ENCODE measurements around the gene TMPRSS13. TPM values are rescaled to one million over a fixed set of nuclear protein-coding genes. Genes with fewer than 3 reads are reported as not detected.

Gene TMPRSS13
- total RNA-seq, 3 donors from 2014 or later (not counting 1 experiment from before 2014, with no cell fraction given): 1.6 to 1.8 (median 1.8) TPM

GRCh38 chr11:117921456-117921855 is 7.7 kb downstream of the TMPRSS13 start:
- no peaks in the 10 kb centered on the region for H3K36me3 Mint-ChIP-seq
- intact Hi-C loops (cut with micrococcal nuclease): no loop called here
- 96% methylated on average over 2 of the region's 2 CpGs for WGBS (ENCODE audit: insufficient coverage)
- Histone ChIP-seq H3K27me3 (ENCODE audit: control insufficient read depth, insufficient read depth, low read length) (no peaks in the 10 kb centered on the region), H3K4me3 (ENCODE audit: low read length) (no peak overlapping the region), H3K4me1 (ENCODE audit: control insufficient read depth, insufficient read depth, low read length) (no peaks in the 10 kb centered on the region), H3K27ac (ENCODE audit: low read length) (no peak overlapping the region), H3K9me3 (ENCODE audit: control insufficient read depth, insufficient read depth, low read length) (no peaks in the 10 kb centered on the region), H3K36me3 (ENCODE audit: control insufficient read depth, insufficient read depth, low read length) (no peaks in the 10 kb centered on the region)
- TF ChIP-seq CTCF (IDR thresholded peaks at IDR 0.05): no peak
- peaks cover 0 to under 1% of the 10 kb centered on the region in 2 donors for H3K4me1 Mint-ChIP-seq
- DNase-seq (no peak), ATAC-seq (no peak)
- no peaks in the 10 kb centered on the region for H3K27me3 Mint-ChIP-seq (ENCODE audit: low read depth in 2 of 2)
- H3K4me3 Mint-ChIP-seq: no peak overlapping the region
- no peak overlapping the region for H3K27ac Mint-ChIP-seq
- no peaks in the 10 kb centered on the region for H3K9me3 Mint-ChIP-seq

GRCh38 chr11:117919781-117920221 is 9.4 kb downstream of the TMPRSS13 start:
- H3K9me3 Mint-ChIP-seq: no peaks in the 10 kb centered on the region
- intact Hi-C loops (cut with micrococcal nuclease): no loop called here
- TF ChIP-seq CTCF (IDR thresholded peaks at IDR 0.05): no peak
- WGBS (ENCODE audit: insufficient coverage): 65% methylated on average over 4 of the region's 4 CpGs
- DNase-seq: no peak
- no peaks in the 10 kb centered on the region for H3K27me3 ChIP-seq (ENCODE audit: control insufficient read depth, insufficient read depth, low read length)
- H3K9me3 ChIP-seq (ENCODE audit: control insufficient read depth, insufficient read depth, low read length): no peaks in the 10 kb centered on the region
- no peak overlapping the region for H3K27ac Mint-ChIP-seq
- no peaks in the 10 kb centered on the region for H3K4me1 ChIP-seq (ENCODE audit: control insufficient read depth, insufficient read depth, low read length)
- peaks cover 0 to 13% of the 10 kb centered on the region in 2 donors for H3K4me1 Mint-ChIP-seq
- H3K36me3 Mint-ChIP-seq: no peaks in the 10 kb centered on the region
- H3K4me3 Mint-ChIP-seq: no peak overlapping the region
- no peaks in the 10 kb centered on the region for H3K27me3 Mint-ChIP-seq (ENCODE audit: low read depth in 2 of 2)
- no peak for ATAC-seq
- H3K4me3 ChIP-seq (ENCODE audit: low read length): no peak overlapping the region
- H3K36me3 ChIP-seq (ENCODE audit: control insufficient read depth, insufficient read depth, low read length): no peaks in the 10 kb centered on the region
- no peak overlapping the region for H3K27ac ChIP-seq (ENCODE audit: low read length)

GRCh38 chr11:117919341-117919740 is 9.9 kb downstream of the TMPRSS13 start:
- Histone ChIP-seq H3K27me3 (ENCODE audit: control insufficient read depth, insufficient read depth, low read length) (no peaks in the 10 kb centered on the region), H3K4me1 (ENCODE audit: control insufficient read depth, insufficient read depth, low read length) (no peaks in the 10 kb centered on the region), H3K9me3 (ENCODE audit: control insufficient read depth, insufficient read depth, low read length) (no peaks in the 10 kb centered on the region), H3K27ac (ENCODE audit: low read length) (no peak overlapping the region), H3K4me3 (ENCODE audit: low read length) (no peak overlapping the region), H3K36me3 (ENCODE audit: control insufficient read depth, insufficient read depth, low read length) (no peaks in the 10 kb centered on the region)
- H3K27me3 Mint-ChIP-seq (ENCODE audit: low read depth in 2 of 2): no peaks in the 10 kb centered on the region
- ATAC-seq (no peak), DNase-seq (no peak)
- H3K4me3 Mint-ChIP-seq: no peak overlapping the region
- 43% methylated on average over 4 of the region's 4 CpGs for WGBS (ENCODE audit: insufficient coverage)
- H3K9me3 Mint-ChIP-seq: no peaks in the 10 kb centered on the region
- TF ChIP-seq CTCF (IDR thresholded peaks at IDR 0.05): no peak
- intact Hi-C loops (cut with micrococcal nuclease): no loop called here
- no peak overlapping the region for H3K27ac Mint-ChIP-seq
- H3K36me3 Mint-ChIP-seq: no peaks in the 10 kb centered on the region
- H3K4me1 Mint-ChIP-seq: peaks cover 0 to 15% of the 10 kb centered on the region in 2 donors

Data from natural killer cell (primary cell).